K562 (cell line): ENCODE measurements around the gene RAB24. TPM values are rescaled to one million over a fixed set of nuclear protein-coding genes. Genes with fewer than 3 reads are reported as not detected.
A peak's percentile ranks its signal among the peaks of the same experiment; 100 is the strongest.

ENCODE experiments used
- HCFC1 ChIP-seq: IDR thresholded peaks from 2 replicates; pipeline ENCODE4 v1.6.1; 2012; ENCODE audit warnings: low read depth, low read length, improper control_type of control experiment
- HDAC3 ChIP-seq: fragments of 450-650 bp; IDR thresholded peaks from 2 replicates; pipeline ENCODE4 v1.6.1; 2018; ENCODE audit warnings: borderline replicate concordance, mild to moderate bottlenecking, moderate library complexity; ENCODE audit not compliant: partially characterized antibody
- HMG20B ChIP-seq: fragments of 250-450 bp; sonication (Bioruptor Pico); IDR thresholded peaks from 2 replicates; pipeline ENCODE4 v1.5.0; 2021; ENCODE audit warnings: mild to moderate bottlenecking
- ILK ChIP-seq: fragments of 450-650 bp; IDR thresholded peaks from 2 replicates; pipeline ENCODE4 v1.6.1; 2016; ENCODE audit warnings: missing genetic modification characterization, low read depth, mild to moderate bottlenecking, missing compliant biosample characterization, moderate library complexity, borderline replicate concordance
- KLF1 ChIP-seq: fragments of 450-650 bp; IDR thresholded peaks from 2 replicates; pipeline ENCODE4 v1.6.1; 2016; ENCODE audit warnings: missing genetic modification characterization, missing compliant biosample characterization
- MECOM ChIP-seq: fragments of 250-450 bp; sonication (Bioruptor Pico); IDR thresholded peaks from 2 replicates; pipeline ENCODE4 v1.8.0; 2022; ENCODE audit warnings: inconsistent platforms
- MYC ChIP-seq, 2 experiments: fragments of 250-450 bp in 1 of 2; sonication (Bioruptor Pico) in 1 of 2; IDR thresholded peaks; 2 replicates each; pipeline versions ENCODE4 v1.5.1 to v1.6.1; 2012 to 2021; ENCODE audit warnings: low read depth in 2 of 2, borderline replicate concordance in 1 of 2, improper control_type of control experiment in 1 of 2, low read length in 1 of 2, mild to moderate bottlenecking in 1 of 2, moderate library complexity in 1 of 2
- NONO ChIP-seq, 2 experiments: fragments of 200-400 bp in 1 of 2; fragments of 450-650 bp in 1 of 2; formaldehyde crosslinking in 1 of 2; IDR thresholded peaks; 2 replicates each; pipeline ENCODE4 v1.6.1; 2017; ENCODE audit warnings: low read depth in 2 of 2, mild to moderate bottlenecking in 2 of 2, moderate library complexity in 2 of 2, low read length in 1 of 2
- polyA plus RNA-seq, 8 experiments: library from polyadenylated mRNA; depleted of rRNA in 4 of 8; stranded (reverse) in 5 of 8; unstranded in 3 of 8; fragments of >200 nt; fragmentation: Nextera tagmentation in 2 of 8; fragmentation: Illumina TruSeq in 1 of 8; extraction: Ambion mirVana in 2 of 8; extraction: Trizol in 1 of 8; gene quantifications; 2 replicates each; pipeline versions ENCODE4 v1.2.1 to v1.2.3, GENCODE V29; 2011 to 2014; ENCODE audit warnings: inconsistent platforms in 1 of 8, missing spikeins in 1 of 8
- total RNA-seq, 7 experiments: library from RNA; depleted of rRNA in 6 of 7; stranded (reverse); fragments of >200 nt in 6 of 7; fragmentation: Illumina TruSeq in 2 of 7; extraction: Trizol in 2 of 7; gene quantifications; 2 replicates each; pipeline versions ENCODE4 v1.2.1 to v1.2.3, GENCODE V29; 2011 to 2021; ENCODE audit warnings: low replicate concordance in 1 of 7
- TF ChIP-seq, protein P1 (sequence below): fragments of 250-450 bp; sonication (Bioruptor Pico); IDR thresholded peaks from 2 replicates; pipeline ENCODE4 v1.9.0; 2021; ENCODE audit warnings: mild to moderate bottlenecking
- TF ChIP-seq, protein P2 (sequence below): fragments of 250-450 bp; sonication (Bioruptor Pico); IDR thresholded peaks from 2 replicates; pipeline ENCODE4 v1.4.0; 2020
- TF ChIP-seq, protein P3 (sequence below), 2 experiments: fragments of 450-650 bp; IDR thresholded peaks; 2 replicates each; pipeline ENCODE4 v1.6.1; 2018; ENCODE audit warnings: mild to moderate bottlenecking in 2 of 2, low read depth in 1 of 2; ENCODE audit not compliant: partially characterized antibody in 2 of 2
- TF ChIP-seq, protein P4 (sequence below): fragments of 450-650 bp; IDR thresholded peaks from 2 replicates; pipeline ENCODE4 v1.6.1; 2016; ENCODE audit warnings: borderline replicate concordance
- TF ChIP-seq, protein P5 (sequence below): fragments of 200-800 bp; sonication (Bioruptor generic); IDR thresholded peaks from 2 replicates; pipeline ENCODE4 v1.6.1; 2017; ENCODE audit warnings: missing genetic modification characterization, missing compliant biosample characterization
- TF ChIP-seq, protein P6 (sequence below): fragments of 200-800 bp; sonication (Bioruptor generic); IDR thresholded peaks from 2 replicates; pipeline ENCODE4 v1.6.1; 2017; ENCODE audit warnings: missing genetic modification characterization, missing compliant biosample characterization

RAB24 gene
- total and polyA plus RNA-seq, 9 of the 15 experiments (the other 6 are each of a cell fraction or from before 2014, with no cell fraction given), result 13.9 to 107 (median 34.8) TPM

DNA sequence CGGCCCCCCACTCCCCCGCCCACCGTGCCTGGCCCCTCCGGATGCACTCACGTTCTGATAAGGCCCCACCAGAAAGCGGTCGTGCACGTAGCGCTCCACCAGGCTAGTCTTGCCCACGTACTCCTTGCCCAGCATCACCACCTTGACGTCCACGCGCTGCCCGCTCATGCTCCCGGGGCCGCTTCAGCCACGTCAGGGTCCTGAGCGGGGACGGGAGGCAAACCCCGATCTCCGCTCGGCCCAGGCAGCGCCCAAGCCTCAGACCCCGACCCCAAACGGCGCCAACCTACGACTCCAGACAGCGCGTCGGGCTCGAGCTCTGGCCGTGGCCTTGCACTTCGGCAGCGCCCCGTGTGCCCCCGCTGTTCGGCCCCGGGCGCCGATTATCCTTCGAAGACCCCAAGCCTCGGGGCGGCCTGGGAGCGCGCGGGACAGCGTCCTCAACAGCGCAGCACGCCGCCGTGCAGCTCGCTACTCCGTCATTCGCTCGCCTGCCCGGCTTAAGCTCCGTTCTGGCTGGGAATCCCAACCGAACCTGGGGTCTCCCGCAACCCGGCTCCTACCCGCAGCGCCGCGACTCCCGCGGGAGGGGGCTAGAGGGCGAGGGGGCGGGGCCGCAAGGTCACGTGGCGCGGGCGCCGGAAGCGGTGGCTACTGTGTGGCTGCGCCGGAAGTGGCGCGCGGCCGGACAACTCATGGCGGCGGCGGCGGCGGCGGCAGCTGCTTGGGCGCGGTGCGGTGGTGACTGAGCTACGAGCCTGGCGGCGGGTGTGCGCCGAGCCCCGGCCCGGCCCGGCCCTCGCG is at the start of gene RAB24, which contains the start of gene PRELID1 (continued):
- TF ChIP-seq MYC (IDR thresholded peaks at IDR 0.05; ENCODE audit: low read depth, low read length) (peak; percentile 85), MYC (CRISPR knock-in tag; IDR thresholded peaks at IDR 0.05; ENCODE audit: borderline replicate concordance, low read depth) (peak; percentile 35; the same call in 1 of the 2 replicates), HCFC1 (peak; percentile 75), HDAC3 (no peak), NONO (IDR thresholded peaks at IDR 0.05; ENCODE audit: low read depth in 2 of 2, low read length in 1 of 2) (peak in 1 of 2 experiments; percentile 77; a peak in 1 of 4 replicates), ILK (tag) (no peak), MECOM (no peak), KLF1 (tag) (no peak), HMG20B (CRISPR knock-in tag) (no peak)
- TF ChIP-seq, protein P1, sequence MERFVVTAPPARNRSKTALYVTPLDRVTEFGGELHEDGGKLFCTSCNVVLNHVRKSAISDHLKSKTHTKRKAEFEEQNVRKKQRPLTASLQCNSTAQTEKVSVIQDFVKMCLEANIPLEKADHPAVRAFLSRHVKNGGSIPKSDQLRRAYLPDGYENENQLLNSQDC (CRISPR knock-in tag), result no peak; the same call in 1 of the 2 replicates
- TF ChIP-seq, protein P2, sequence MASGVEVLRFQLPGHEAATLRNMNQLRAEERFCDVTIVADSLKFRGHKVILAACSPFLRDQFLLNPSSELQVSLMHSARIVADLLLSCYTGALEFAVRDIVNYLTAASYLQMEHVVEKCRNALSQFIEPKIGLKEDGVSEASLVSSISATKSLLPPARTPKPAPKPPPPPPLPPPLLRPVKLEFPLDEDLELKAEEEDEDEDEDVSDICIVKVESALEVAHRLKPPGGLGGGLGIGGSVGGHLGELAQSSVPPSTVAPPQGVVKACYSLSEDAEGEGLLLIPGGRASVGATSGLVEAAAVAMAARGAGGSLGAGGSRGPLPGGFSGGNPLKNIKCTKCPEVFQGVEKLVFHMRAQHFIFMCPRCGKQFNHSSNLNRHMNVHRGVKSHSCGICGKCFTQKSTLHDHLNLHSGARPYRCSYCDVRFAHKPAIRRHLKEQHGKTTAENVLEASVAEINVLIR (CRISPR knock-in tag), result peak; percentile 42; the same call in 1 of the 2 replicates
- TF ChIP-seq, protein P3, sequence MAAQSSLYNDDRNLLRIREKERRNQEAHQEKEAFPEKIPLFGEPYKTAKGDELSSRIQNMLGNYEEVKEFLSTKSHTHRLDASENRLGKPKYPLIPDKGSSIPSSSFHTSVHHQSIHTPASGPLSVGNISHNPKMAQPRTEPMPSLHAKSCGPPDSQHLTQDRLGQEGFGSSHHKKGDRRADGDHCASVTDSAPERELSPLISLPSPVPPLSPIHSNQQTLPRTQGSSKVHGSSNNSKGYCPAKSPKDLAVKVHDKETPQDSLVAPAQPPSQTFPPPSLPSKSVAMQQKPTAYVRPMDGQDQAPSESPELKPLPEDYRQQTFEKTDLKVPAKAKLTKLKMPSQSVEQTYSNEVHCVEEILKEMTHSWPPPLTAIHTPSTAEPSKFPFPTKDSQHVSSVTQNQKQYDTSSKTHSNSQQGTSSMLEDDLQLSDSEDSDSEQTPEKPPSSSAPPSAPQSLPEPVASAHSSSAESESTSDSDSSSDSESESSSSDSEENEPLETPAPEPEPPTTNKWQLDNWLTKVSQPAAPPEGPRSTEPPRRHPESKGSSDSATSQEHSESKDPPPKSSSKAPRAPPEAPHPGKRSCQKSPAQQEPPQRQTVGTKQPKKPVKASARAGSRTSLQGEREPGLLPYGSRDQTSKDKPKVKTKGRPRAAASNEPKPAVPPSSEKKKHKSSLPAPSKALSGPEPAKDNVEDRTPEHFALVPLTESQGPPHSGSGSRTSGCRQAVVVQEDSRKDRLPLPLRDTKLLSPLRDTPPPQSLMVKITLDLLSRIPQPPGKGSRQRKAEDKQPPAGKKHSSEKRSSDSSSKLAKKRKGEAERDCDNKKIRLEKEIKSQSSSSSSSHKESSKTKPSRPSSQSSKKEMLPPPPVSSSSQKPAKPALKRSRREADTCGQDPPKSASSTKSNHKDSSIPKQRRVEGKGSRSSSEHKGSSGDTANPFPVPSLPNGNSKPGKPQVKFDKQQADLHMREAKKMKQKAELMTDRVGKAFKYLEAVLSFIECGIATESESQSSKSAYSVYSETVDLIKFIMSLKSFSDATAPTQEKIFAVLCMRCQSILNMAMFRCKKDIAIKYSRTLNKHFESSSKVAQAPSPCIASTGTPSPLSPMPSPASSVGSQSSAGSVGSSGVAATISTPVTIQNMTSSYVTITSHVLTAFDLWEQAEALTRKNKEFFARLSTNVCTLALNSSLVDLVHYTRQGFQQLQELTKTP (IDR thresholded peaks at IDR 0.05; ENCODE audit: low read depth in 1 of 2, partially characterized antibody in 2 of 2), result no peak
- TF ChIP-seq, protein P4, sequence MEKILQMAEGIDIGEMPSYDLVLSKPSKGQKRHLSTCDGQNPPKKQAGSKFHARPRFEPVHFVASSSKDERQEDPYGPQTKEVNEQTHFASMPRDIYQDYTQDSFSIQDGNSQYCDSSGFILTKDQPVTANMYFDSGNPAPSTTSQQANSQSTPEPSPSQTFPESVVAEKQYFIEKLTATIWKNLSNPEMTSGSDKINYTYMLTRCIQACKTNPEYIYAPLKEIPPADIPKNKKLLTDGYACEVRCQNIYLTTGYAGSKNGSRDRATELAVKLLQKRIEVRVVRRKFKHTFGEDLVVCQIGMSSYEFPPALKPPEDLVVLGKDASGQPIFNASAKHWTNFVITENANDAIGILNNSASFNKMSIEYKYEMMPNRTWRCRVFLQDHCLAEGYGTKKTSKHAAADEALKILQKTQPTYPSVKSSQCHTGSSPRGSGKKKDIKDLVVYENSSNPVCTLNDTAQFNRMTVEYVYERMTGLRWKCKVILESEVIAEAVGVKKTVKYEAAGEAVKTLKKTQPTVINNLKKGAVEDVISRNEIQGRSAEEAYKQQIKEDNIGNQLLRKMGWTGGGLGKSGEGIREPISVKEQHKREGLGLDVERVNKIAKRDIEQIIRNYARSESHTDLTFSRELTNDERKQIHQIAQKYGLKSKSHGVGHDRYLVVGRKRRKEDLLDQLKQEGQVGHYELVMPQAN, result peak; percentile 78; the same call in 1 of the 2 replicates
- TF ChIP-seq, protein P5, sequence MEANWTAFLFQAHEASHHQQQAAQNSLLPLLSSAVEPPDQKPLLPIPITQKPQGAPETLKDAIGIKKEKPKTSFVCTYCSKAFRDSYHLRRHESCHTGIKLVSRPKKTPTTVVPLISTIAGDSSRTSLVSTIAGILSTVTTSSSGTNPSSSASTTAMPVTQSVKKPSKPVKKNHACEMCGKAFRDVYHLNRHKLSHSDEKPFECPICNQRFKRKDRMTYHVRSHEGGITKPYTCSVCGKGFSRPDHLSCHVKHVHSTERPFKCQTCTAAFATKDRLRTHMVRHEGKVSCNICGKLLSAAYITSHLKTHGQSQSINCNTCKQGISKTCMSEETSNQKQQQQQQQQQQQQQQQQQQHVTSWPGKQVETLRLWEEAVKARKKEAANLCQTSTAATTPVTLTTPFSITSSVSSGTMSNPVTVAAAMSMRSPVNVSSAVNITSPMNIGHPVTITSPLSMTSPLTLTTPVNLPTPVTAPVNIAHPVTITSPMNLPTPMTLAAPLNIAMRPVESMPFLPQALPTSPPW (CRISPR knock-in tag), result peak; percentile 90
- TF ChIP-seq, protein P6, sequence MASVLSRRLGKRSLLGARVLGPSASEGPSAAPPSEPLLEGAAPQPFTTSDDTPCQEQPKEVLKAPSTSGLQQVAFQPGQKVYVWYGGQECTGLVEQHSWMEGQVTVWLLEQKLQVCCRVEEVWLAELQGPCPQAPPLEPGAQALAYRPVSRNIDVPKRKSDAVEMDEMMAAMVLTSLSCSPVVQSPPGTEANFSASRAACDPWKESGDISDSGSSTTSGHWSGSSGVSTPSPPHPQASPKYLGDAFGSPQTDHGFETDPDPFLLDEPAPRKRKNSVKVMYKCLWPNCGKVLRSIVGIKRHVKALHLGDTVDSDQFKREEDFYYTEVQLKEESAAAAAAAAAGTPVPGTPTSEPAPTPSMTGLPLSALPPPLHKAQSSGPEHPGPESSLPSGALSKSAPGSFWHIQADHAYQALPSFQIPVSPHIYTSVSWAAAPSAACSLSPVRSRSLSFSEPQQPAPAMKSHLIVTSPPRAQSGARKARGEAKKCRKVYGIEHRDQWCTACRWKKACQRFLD (CRISPR knock-in tag), result peak; percentile 54; the same call in 1 of the 2 replicates
